PFSK-1 (cell line): ENCODE measurements around the gene FA2H.

Experiments used
- FOXP2 ChIP-seq: optimal IDR thresholded peaks from 2 replicates; pipeline ENCODE3; 2011; ENCODE audit warnings: borderline replicate concordance, control low read depth, inconsistent platforms; ENCODE audit not compliant: insufficient read depth; ENCODE audit errors: extremely low read length, extremely low read depth
- POLR2AphosphoS5 ChIP-seq: IDR thresholded peaks from 2 replicates; pipeline ENCODE4 v1.6.1; 2012; ENCODE audit warnings: low read depth, mild to moderate bottlenecking, control low read depth, low read length, moderate library complexity
- REST ChIP-seq, 2 experiments: IDR thresholded peaks; 2 replicates each; pipeline versions ENCODE4 v1.6.1 to v1.8.0; 2011 to 2012; ENCODE audit warnings: low read depth in 2 of 2, low read length in 2 of 2, control low read depth in 1 of 2, inconsistent platforms in 1 of 2, mild to moderate bottlenecking in 1 of 2, moderate library complexity in 1 of 2; ENCODE audit not compliant: insufficient read depth in 1 of 2
- SIN3A ChIP-seq: IDR thresholded peaks from 2 replicates; pipeline ENCODE4 v1.6.1; 2012; ENCODE audit warnings: mild to moderate bottlenecking, low read length, moderate library complexity, borderline replicate concordance; ENCODE audit not compliant: insufficient read depth
- TAF1 ChIP-seq: IDR thresholded peaks from 2 replicates; pipeline ENCODE4 v1.6.1; 2012; ENCODE audit warnings: low read length, control low read depth, borderline replicate concordance; ENCODE audit not compliant: insufficient read depth

FA2H gene

GRCh38 chr16:74751658-74752057 is 23.0 kb downstream of the FA2H start:
- no peak for TF ChIP-seq FOXP2
- TF ChIP-seq TAF1, result no peak
- TF ChIP-seq POLR2AphosphoS5, result no peak
- TF ChIP-seq REST (IDR thresholded peaks at IDR 0.05; ENCODE audit: insufficient read depth in 1 of 2, low read depth in 2 of 2, low read length in 2 of 2), result peak in 1 of 2 experiments; percentile 78; a peak in 2 of 4 replicates
- no peak for TF ChIP-seq SIN3A

GRCh38 chr16:74749291-74750055 is 25.1 kb downstream of the FA2H start:
- TF ChIP-seq SIN3A (no peak), TAF1 (no peak), POLR2AphosphoS5 (no peak), REST (IDR thresholded peaks at IDR 0.05; ENCODE audit: insufficient read depth in 1 of 2, low read depth in 2 of 2, low read length in 2 of 2) (no peak), FOXP2 (no peak)

- TF ChIP-seq TAF1, result no peak
- TF ChIP-seq REST (IDR thresholded peaks at IDR 0.05; ENCODE audit: insufficient read depth in 1 of 2, low read depth in 2 of 2, low read length in 2 of 2), result no peak
These were observed 26.0 kb downstream of the FA2H start for GRCh38 chr16:74748616-74749026.

GRCh38 chr16:74747716-74748615 is 26.7 kb downstream of the FA2H start:
- TF ChIP-seq SIN3A, result no peak
- TF ChIP-seq FOXP2, result no peak
- no peak for TF ChIP-seq REST (IDR thresholded peaks at IDR 0.05; ENCODE audit: insufficient read depth in 1 of 2, low read depth in 2 of 2, low read length in 2 of 2)
- no peak for TF ChIP-seq TAF1
- TF ChIP-seq POLR2AphosphoS5, result no peak
